Measurements from ENCODE around the gene ADAMTS2. TPM values are rescaled to one million over a fixed set of nuclear protein-coding genes. Genes with fewer than 3 reads are reported as not detected.

The ADAMTS2 gene
- total and polyA plus RNA-seq, 8 donors, result 1.8 to 41.5 (median 11.6) TPM

- 66 to 74% (median 71%) methylated on average over 10 to 14 of the region's 14 CpGs for WGBS, 5 donors
- intact Hi-C loops (cut with DNase I; ENCODE audit: low total_unique reads), result no loop called here
- TF ChIP-seq EP300 (IDR thresholded peaks at IDR 0.05) (no peak), POLR2AphosphoS5 (IDR thresholded peaks at IDR 0.05) (no peak), POLR2A (IDR thresholded peaks at IDR 0.05) (no peak), CTCF (IDR thresholded peaks at IDR 0.05) (no peak)
- no peak overlapping the region for H3K27ac ChIP-seq
- peaks cover 0 to 13% (median 5%) of the 10 kb centered on the region in 4 donors for H3K4me1 ChIP-seq
- no peaks in the 10 kb centered on the region for H3K27me3 ChIP-seq
- no peaks in the 10 kb centered on the region for H3K9me3 ChIP-seq
- DNase-seq, result no peak
- no peak overlapping the region for H3K4me3 ChIP-seq
- no peaks in the 10 kb centered on the region for H3K36me3 ChIP-seq
These were observed 65.7 kb downstream of the ADAMTS2 start for GRCh38 chr5:179279347-179280094.

- intact Hi-C loops (cut with DNase I; ENCODE audit: low total_unique reads), result no loop called here
- Histone ChIP-seq H3K9me3 (no peaks in the 10 kb centered on the region), H3K4me1 (peaks cover 0 to 14% (median 5%) of the 10 kb centered on the region in 4 donors), H3K27ac (peak overlapping the region in 2 of 5 donors; percentile 20 to 49), H3K4me3 (no peak overlapping the region), H3K36me3 (no peaks in the 10 kb centered on the region), H3K27me3 (no peaks in the 10 kb centered on the region)
- WGBS, 5 donors, result 42 to 64% (median 54%) methylated on average over 5 of the region's 5 CpGs
- no peak for DNase-seq
- TF ChIP-seq EP300 (IDR thresholded peaks at IDR 0.05), result no peak
- no peak for TF ChIP-seq POLR2AphosphoS5 (IDR thresholded peaks at IDR 0.05)
- no peak for TF ChIP-seq POLR2A (IDR thresholded peaks at IDR 0.05)
- TF ChIP-seq CTCF (IDR thresholded peaks at IDR 0.05), result no peak
These were observed 66.7 kb downstream of the ADAMTS2 start for GRCh38 chr5:179278546-179278945.

- DNase-seq, result no peak
- no peaks in the 10 kb centered on the region for H3K27me3 ChIP-seq
- WGBS, 5 donors, result 53 to 68% (median 60%) methylated on average over 6 to 10 of the region's 10 CpGs
- no peaks in the 10 kb centered on the region for H3K36me3 ChIP-seq
- peak overlapping the region in 2 of 5 donors; percentile 20 to 49 for H3K27ac ChIP-seq
- H3K9me3 ChIP-seq, result no peaks in the 10 kb centered on the region
- TF ChIP-seq POLR2AphosphoS5 (IDR thresholded peaks at IDR 0.05) (no peak), EP300 (IDR thresholded peaks at IDR 0.05) (no peak), CTCF (IDR thresholded peaks at IDR 0.05) (no peak), POLR2A (IDR thresholded peaks at IDR 0.05) (no peak)
- no peak overlapping the region for H3K4me3 ChIP-seq
- intact Hi-C loops (cut with DNase I; ENCODE audit: low total_unique reads), result no loop called here
- H3K4me1 ChIP-seq, result peaks cover under 1 to 14% (median 5%) of the 10 kb centered on the region in 4 donors
These were observed 67.1 kb downstream of the ADAMTS2 start for GRCh38 chr5:179278119-179278518.

GRCh38 chr5:179276838-179277395 is 68.3 kb downstream of the ADAMTS2 start:
- no peaks in the 10 kb centered on the region for H3K27me3 ChIP-seq
- no peaks in the 10 kb centered on the region for H3K9me3 ChIP-seq
- intact Hi-C loops (cut with DNase I; ENCODE audit: low total_unique reads), result no loop called here
- no peak for DNase-seq
- no peak overlapping the region for H3K4me3 ChIP-seq
- 83 to 92% (median 89%) methylated on average over 14 to 17 of the region's 17 CpGs for WGBS, 5 donors
- H3K27ac ChIP-seq, result peak overlapping the region in 4 of 5 donors; percentile 66 to 85 (median 80)
- H3K4me1 ChIP-seq, result peaks cover 4 to 14% (median 5%) of the 10 kb centered on the region in 4 donors
- no peak for TF ChIP-seq CTCF (IDR thresholded peaks at IDR 0.05)
- TF ChIP-seq EP300 (IDR thresholded peaks at IDR 0.05), result no peak
- no peak for TF ChIP-seq POLR2AphosphoS5 (IDR thresholded peaks at IDR 0.05)
- no peak for TF ChIP-seq POLR2A (IDR thresholded peaks at IDR 0.05)
- H3K36me3 ChIP-seq, result no peaks in the 10 kb centered on the region
